B cell (primary cell): ENCODE measurements around the gene EXT2. TPM values are rescaled to one million over a fixed set of nuclear protein-coding genes. Genes with fewer than 3 reads are reported as not detected.

ENCODE experiments used
- ATAC-seq: fragments of 200-7000 bp; cut with Tn5 transposase; one replicate; pipeline ENCODE4 v1.10.0; 2021; ENCODE audit warnings: low read depth, mild to moderate bottlenecking, moderate number of reproducible peaks, moderate library complexity
- CTCF ChIA-PET: fragments of 350-600 bp; sonication (Branson Sonifier 250); formaldehyde crosslinking; loops from one replicate; lab custom pipeline; 2021; ENCODE audit warnings: antibody characterized with exemption, inconsistent platforms; lab: Charles Lee
- POLR2A ChIA-PET: fragments of 350-600 bp; sonication (Branson Sonifier 250); formaldehyde crosslinking; loops from one replicate; lab custom pipeline; 2021; ENCODE audit warnings: antibody characterized with exemption; lab: Charles Lee
- DNase-seq: peaks from one replicate; pipeline ENCODE4 v3.0.0; 2013
- H2AFZ ChIP-seq: 2 replicates; pipeline ENCODE4 v1.6.1; 2012; ENCODE audit warnings: mild to moderate bottlenecking, low read depth, low read length; ENCODE audit not compliant: insufficient read depth, poor library complexity, severe bottlenecking
- H3K27ac ChIP-seq, 2 donors: 1 replicate in 1 of 2; 2 replicates in 1 of 2; pipeline ENCODE4 v1.5.1; 2012 to 2013; ENCODE audit warnings: low read length in 2 of 2, mild to moderate bottlenecking in 2 of 2, moderate library complexity in 1 of 2
- H3K27me3 ChIP-seq, 4 experiments: fragments of 200-600 bp in 1 of 4; sonication (generic) in 1 of 4; replicated peaks in 1 of 4; 1 replicate in 2 of 4; 2 replicates in 2 of 4; pipeline versions ENCODE4 v1.6.1 to v1.7.0; 2013 to 2016; ENCODE audit warnings: low read length in 3 of 4, mild to moderate bottlenecking in 2 of 4, mixed read lengths in 1 of 4, moderate library complexity in 1 of 4; ENCODE audit not compliant: insufficient read depth in 4 of 4, control insufficient read depth in 3 of 4; ENCODE audit errors: control extremely low read depth in 1 of 4
- H3K36me3 ChIP-seq, 2 experiments: replicated peaks in 1 of 2; 1 replicate in 1 of 2; 2 replicates in 1 of 2; pipeline versions ENCODE4 v1.6.1 to v1.7.1; 2013; ENCODE audit warnings: low read length in 1 of 2; ENCODE audit not compliant: insufficient read depth in 2 of 2, control insufficient read depth in 1 of 2; ENCODE audit errors: control extremely low read depth in 1 of 2, extremely low read depth in 1 of 2
- H3K4me1 ChIP-seq, 2 donors: fragments of 200-600 bp in 1 of 2; sonication (generic) in 1 of 2; 1 replicate in 1 of 2; 2 replicates in 1 of 2; pipeline versions ENCODE4 v1.5.1 to v1.6.1; 2013 to 2017; ENCODE audit warnings: low read length in 2 of 2; ENCODE audit not compliant: control insufficient read depth in 2 of 2, insufficient read depth in 2 of 2
- H3K4me2 ChIP-seq: replicated peaks from 2 replicates; pipeline ENCODE3; 2012; ENCODE audit warnings: mild to moderate bottlenecking, low read depth, low read length; ENCODE audit not compliant: poor library complexity, severe bottlenecking
- H3K4me3 ChIP-seq, 5 experiments: fragments of 200-600 bp in 1 of 5; sonication (generic) in 1 of 5; 1 replicate in 3 of 5; 2 replicates in 2 of 5; pipeline versions ENCODE4 v1.5.1 to v1.7.0; 2011 to 2016; ENCODE audit warnings: low read length in 4 of 5, mild to moderate bottlenecking in 4 of 5, low read depth in 2 of 5, control low read depth in 1 of 5, moderate library complexity in 1 of 5; ENCODE audit not compliant: insufficient read depth in 1 of 5; ENCODE audit errors: control extremely low read depth in 1 of 5, extremely low read depth in 1 of 5
- H3K79me2 ChIP-seq: fragments of 200-600 bp; sonication (generic); one replicate; pipeline ENCODE4 v1.6.0; 2016; ENCODE audit warnings: low read length; ENCODE audit not compliant: control insufficient read depth, insufficient read depth
- H3K9ac ChIP-seq: fragments of 200-600 bp; sonication (generic); 2 replicates; pipeline ENCODE4 v1.6.1; 2017; ENCODE audit warnings: mild to moderate bottlenecking, low read length, moderate library complexity
- H3K9me3 ChIP-seq, 3 donors: one replicate each; pipeline versions ENCODE4 v1.6.1 to v1.7.1; 2013; ENCODE audit warnings: low read length in 2 of 3; ENCODE audit not compliant: control insufficient read depth in 2 of 3, insufficient read depth in 1 of 3; ENCODE audit errors: control extremely low read depth in 1 of 3
- H4K20me1 ChIP-seq: 2 replicates; pipeline ENCODE4 v1.6.0; 2012; ENCODE audit warnings: mild to moderate bottlenecking, low read length; ENCODE audit not compliant: insufficient read depth, control insufficient read depth, poor library complexity, severe bottlenecking
- H3K27ac Mint-ChIP-seq: one replicate; pipeline ENCODE4 v1.8.0; 2021; ENCODE audit warnings: mixed read lengths
- H3K27me3 Mint-ChIP-seq: one replicate; pipeline ENCODE4 v1.8.0; 2021; ENCODE audit warnings: mixed read lengths
- H3K4me1 Mint-ChIP-seq: one replicate; pipeline ENCODE4 v1.8.0; 2021; ENCODE audit warnings: mixed read lengths
- H3K4me3 Mint-ChIP-seq: one replicate; pipeline ENCODE4 v1.8.0; 2021; ENCODE audit warnings: mixed read lengths
- H3K9me3 Mint-ChIP-seq: one replicate; pipeline ENCODE4 v1.8.0; 2022; ENCODE audit warnings: mixed read lengths; ENCODE audit not compliant: insufficient read depth
- EZH2 ChIP-seq: IDR thresholded peaks from 2 replicates; pipeline ENCODE4 v1.6.1; 2012; ENCODE audit warnings: borderline replicate concordance, low read depth, mild to moderate bottlenecking, moderate library complexity, low read length; ENCODE audit not compliant: insufficient read depth, poor library complexity, severe bottlenecking
- WGBS: methylation state at CpG from one replicate; pipeline ENCODE4 v1.1.5; 2013; ENCODE audit warnings: missing lambda C conversion rate; ENCODE audit not compliant: insufficient coverage; 5-methylcytosine and 5-hydroxymethylcytosine counted together
- intact Hi-C: fragments of 100-400 bp; cut with micrococcal nuclease; formaldehyde crosslinking; loops from one replicate; pipeline ENCODE4 v1.10.0; 2022
- polyA plus RNA-seq: library from polyadenylated mRNA; depleted of rRNA; stranded (reverse); fragments of >200 nt; gene quantifications from 2 replicates; pipeline ENCODE4 v1.2.3, GENCODE V29; 2012
- total RNA-seq, 2 donors: library from RNA; stranded (reverse); fragments of 120-200 nt in 1 of 2; gene quantifications; 1 replicate in 1 of 2; 2 replicates in 1 of 2; pipeline versions ENCODE4 v1.2.3 to v1.2.4, GENCODE V29; 2013 to 2022
- TF ChIP-seq, protein P1 (sequence below): fragments of 200-600 bp; IDR thresholded peaks from one replicate; pipeline ENCODE4 v1.8.0; 2022; ENCODE audit warnings: antibody characterized with exemption, mild to moderate bottlenecking

The EXT2 gene
- total and polyA plus RNA-seq, 2 donors (not counting 1 experiment from before 2014, with no cell fraction given) = 11.0 to 27.8 TPM

DNA sequence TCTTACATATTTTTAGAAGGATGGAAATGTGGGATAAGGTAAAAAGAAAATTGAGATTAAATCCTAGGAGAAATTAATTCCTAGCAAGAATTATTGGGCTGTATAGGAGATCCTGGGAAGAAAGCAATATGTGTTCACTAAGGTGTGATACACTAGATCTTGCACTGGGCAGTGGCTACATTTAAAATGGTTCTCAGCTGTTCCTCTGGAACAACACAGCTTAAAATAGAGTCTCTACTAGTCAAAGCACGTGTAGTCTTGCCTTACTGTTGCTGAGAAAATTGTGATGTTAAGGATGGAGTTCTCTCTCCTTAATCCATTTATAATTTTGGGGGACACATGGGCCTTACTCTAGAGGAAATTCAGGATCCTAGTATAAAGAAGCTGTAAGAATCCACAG lies 54.9 kb downstream of the EXT2 start:
- intact Hi-C loops = no loop called here
- POLR2A ChIA-PET = no interaction called here

DNA sequence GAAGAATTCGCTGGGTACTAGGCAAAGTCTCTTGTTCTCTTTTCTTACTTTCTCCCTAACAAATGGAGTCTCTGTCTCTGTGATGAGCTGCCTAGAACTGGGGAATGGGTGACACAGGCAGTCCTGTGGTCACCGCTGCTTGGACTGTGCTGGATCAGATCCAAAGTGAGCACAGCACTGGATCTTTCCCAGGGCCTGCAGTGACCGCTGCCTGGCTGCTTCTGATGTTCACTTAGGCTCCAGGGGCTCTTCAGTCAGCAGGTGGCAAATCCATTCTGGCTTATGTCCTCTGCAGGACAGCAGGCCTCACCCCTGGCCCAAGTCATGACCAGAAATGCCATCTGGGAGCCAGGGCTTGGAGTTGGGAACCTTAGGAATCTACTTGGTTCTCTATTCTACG lies 61.5 kb downstream of the EXT2 start:
- no peak for DNase-seq
- no peak overlapping the region for H3K27ac Mint-ChIP-seq
- Histone ChIP-seq H3K9ac (no peak overlapping the region), H3K27me3 (no peaks in the 10 kb centered on the region), H3K4me1 (peaks cover 4 to 6% of the 10 kb centered on the region in 2 donors), H4K20me1 (no peaks in the 10 kb centered on the region), H3K27ac (no peak overlapping the region), H3K4me3 (no peak overlapping the region), H3K4me2 (no peak overlapping the region), H3K79me2 (peaks cover 4% of the 10 kb centered on the region), H2AFZ (no peak overlapping the region), H3K36me3 (peaks cover 0 to 5% of the 10 kb centered on the region in 2 experiments), H3K9me3 (peaks cover 0 to 14% (median 2%) of the 10 kb centered on the region in 3 donors)
- ChIA-PET POLR2A (no interaction called here), CTCF (interaction anchor here (1.0 kb wide), 1 partner anchor 9 kb away, joined by 3 read pairs; no protein-coding TSS in a partner anchor)
- no peak overlapping the region for H3K4me3 Mint-ChIP-seq
- no peak for ATAC-seq
- peaks cover 25% of the 10 kb centered on the region for H3K4me1 Mint-ChIP-seq
- no peaks in the 10 kb centered on the region for H3K27me3 Mint-ChIP-seq
- WGBS = 100% methylated on average over 3 of the region's 4 CpGs
- no peak for TF ChIP-seq EZH2
- TF ChIP-seq, protein P1, sequence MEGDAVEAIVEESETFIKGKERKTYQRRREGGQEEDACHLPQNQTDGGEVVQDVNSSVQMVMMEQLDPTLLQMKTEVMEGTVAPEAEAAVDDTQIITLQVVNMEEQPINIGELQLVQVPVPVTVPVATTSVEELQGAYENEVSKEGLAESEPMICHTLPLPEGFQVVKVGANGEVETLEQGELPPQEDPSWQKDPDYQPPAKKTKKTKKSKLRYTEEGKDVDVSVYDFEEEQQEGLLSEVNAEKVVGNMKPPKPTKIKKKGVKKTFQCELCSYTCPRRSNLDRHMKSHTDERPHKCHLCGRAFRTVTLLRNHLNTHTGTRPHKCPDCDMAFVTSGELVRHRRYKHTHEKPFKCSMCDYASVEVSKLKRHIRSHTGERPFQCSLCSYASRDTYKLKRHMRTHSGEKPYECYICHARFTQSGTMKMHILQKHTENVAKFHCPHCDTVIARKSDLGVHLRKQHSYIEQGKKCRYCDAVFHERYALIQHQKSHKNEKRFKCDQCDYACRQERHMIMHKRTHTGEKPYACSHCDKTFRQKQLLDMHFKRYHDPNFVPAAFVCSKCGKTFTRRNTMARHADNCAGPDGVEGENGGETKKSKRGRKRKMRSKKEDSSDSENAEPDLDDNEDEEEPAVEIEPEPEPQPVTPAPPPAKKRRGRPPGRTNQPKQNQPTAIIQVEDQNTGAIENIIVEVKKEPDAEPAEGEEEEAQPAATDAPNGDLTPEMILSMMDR = no peak
- no peaks in the 10 kb centered on the region for H3K9me3 Mint-ChIP-seq
- intact Hi-C loops = no loop called here

More for the DNA sequence above, 54.9 kb downstream of the EXT2 start:
- Histone ChIP-seq H3K27me3 (no peaks in the 10 kb centered on the region), H3K9ac (no peak overlapping the region), H3K4me2 (no peak overlapping the region), H4K20me1 (no peaks in the 10 kb centered on the region), H3K36me3 (peaks cover 6 to 13% of the 10 kb centered on the region in 2 experiments), H3K4me1 (no peaks in the 10 kb centered on the region), H3K27ac (no peak overlapping the region), H3K9me3 (peaks cover 0 to 3% (median 0%) of the 10 kb centered on the region in 3 donors), H3K79me2 (no peaks in the 10 kb centered on the region), H2AFZ (no peak overlapping the region), H3K4me3 (no peak overlapping the region)
- TF ChIP-seq EZH2 = no peak
- TF ChIP-seq, protein P1 = no peak
- Mint-ChIP-seq H3K27me3 (no peaks in the 10 kb centered on the region), H3K27ac (no peak overlapping the region), H3K9me3 (peaks cover 4% of the 10 kb centered on the region), H3K4me3 (no peak overlapping the region), H3K4me1 (no peaks in the 10 kb centered on the region)
- DNase-seq = no peak
- WGBS = no CpG with 5 or more reads among the region's 1 CpG
- no peak for ATAC-seq
- CTCF ChIA-PET = no interaction called here
